ENCODE measurements around the gene CCDC158.

- no peak for TF ChIP-seq CTCF (IDR thresholded peaks at IDR 0.05)
- no peak for TF ChIP-seq EP300 (IDR thresholded peaks at IDR 0.05; ENCODE audit: low read depth)
- TF ChIP-seq POLR2AphosphoS5 (IDR thresholded peaks at IDR 0.05), result peak in 1 of 3 donors; percentile 24
Measured at GRCh38 chr4:76301068-76301774, 119.7 kb downstream of the CCDC158 start.
